Activated naive CD8-positive, alpha-beta T cell treated with anti-CD3 and anti-CD28 coated beads, Interleukin-2, amount 50 U/mL, for 16 hours (primary cell): ENCODE measurements around the gene SYT17.

Experiments
- DNase-seq: peaks from one replicate; pipeline ENCODE4 v3.0.0-alpha.2; 2020; ENCODE audit warnings: low read depth, low spot score

SYT17 gene

DNA sequence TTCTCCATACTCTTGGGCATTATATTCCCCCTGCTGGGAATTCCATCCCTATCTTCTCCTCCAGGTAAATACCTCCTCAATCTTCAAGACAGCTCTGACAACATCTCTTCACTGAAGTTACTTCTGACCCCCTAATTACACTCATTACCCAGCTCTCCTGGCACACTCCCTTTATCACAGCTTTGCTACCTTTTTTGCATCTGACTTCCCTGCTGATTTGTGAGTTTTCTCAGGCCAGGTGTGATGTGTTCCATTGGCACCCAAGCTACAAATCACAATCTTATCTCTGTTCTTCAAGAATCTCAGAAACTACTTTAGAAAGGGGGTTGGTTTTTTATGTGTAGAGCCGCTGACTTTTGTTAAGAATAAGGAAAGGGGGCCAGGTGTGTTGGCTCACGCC is 131.5 kb downstream of the SYT17 start:
- no peak for DNase-seq

DNA sequence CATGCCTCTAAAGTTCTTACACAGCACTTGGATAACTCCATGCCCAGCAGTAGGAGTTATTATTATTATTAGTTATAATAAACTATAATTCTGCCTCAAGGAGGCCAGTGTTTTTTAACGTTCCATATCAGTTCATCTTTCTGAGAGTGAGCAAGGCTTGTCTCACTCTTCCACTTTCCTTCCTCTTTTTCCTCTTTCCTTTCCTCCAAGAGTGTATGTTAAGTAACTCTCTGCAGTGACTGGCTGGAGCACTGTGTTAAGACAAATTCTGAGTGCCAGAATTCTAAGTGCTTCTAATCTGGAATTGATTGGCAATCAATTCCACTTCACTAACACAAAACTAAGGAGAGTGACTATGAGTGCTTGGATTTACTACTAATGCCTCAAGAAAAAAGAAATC is 133.9 kb downstream of the SYT17 start:
- DNase-seq = no peak

DNA sequence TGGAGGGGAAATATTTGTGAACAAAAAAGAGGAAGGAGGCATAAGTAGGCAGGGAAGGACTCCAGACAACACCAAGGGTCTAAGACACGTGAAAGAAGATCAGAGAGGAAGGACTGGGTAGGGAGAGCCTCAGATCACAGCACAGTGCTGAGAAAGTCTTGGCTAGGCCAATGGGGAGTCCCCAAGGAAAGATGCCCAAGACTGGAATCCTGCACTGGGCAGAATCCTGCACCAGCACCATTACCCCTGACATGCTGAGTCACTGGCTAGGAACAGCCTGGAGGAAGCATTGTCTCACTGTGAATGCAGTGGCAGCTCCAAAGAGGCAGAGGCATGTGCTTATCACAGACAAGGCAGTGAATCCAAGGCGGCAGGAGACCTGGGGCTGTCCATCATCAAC is 136.7 kb downstream of the SYT17 start:
- DNase-seq = no peak

DNA sequence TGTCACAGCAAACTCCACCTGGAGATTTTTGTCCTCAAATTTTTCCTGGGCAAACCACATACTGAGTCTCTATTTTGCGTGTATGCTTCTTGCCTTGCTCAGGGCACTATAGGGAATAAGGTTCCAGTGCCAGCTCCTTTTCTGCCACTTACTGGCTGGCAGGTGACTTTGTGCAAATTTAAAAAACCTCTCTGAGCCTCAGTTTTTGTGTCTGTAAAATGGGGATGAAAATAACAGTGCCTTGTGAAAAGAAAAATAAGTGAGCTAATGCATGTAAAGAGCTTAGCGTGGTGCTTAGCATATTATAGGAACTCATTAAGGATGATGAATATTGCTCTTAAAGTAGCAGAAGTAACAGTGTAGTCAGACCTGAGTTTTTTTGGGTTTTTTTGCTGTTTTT is 137.4 kb downstream of the SYT17 start:
- no peak for DNase-seq

DNA sequence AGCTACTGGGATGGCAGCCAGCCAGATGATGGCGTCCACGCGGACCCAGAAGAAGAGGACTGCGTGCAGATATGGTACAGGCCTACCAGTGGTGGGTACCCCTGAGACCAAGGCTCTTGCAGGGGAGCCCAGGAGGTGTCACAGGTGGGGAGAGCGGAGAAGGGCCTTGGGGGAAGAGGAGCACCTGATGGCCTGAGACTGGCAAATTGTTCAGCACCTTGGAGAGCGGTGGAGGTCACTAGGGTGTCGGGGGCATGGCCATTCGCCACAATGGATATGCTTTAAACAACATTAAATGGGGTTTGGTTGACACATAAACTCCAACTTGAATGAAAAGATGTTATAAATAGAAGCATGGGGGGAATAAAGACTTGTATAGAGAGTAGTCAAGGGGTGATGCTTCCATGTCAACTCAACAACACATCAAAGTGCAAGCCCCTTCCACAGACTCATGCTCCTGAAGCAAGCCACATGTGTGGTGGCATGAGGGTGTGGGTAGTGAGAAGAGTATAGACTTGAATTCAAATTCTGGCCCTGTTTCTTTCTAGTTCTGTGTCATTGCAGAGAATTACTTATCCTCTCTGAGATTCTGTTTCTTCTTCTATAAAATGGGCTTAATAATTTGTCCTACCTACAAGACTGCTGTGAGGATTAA is 139.7 kb downstream of the SYT17 start:
- DNase-seq = no peak

DNA sequence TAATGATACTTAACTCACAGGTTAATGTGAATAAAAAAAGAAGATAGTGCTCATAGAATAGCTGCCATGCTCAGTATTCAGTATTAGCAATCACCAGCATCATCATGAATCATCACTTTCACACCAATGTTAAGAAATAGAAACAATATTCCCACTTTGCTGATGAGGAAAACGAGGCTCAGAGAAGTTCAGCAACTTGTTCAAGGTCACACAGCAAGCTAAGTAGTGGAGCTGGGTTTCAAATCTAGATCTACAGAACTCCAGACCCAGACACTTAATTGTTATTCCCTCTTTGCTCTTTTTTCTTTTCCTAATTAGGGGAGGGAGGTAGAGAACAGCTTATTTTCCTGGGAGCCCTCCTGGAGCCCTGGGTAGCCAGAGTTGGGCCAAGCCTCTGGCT is 140.4 kb downstream of the SYT17 start:
- DNase-seq = no peak

DNA sequence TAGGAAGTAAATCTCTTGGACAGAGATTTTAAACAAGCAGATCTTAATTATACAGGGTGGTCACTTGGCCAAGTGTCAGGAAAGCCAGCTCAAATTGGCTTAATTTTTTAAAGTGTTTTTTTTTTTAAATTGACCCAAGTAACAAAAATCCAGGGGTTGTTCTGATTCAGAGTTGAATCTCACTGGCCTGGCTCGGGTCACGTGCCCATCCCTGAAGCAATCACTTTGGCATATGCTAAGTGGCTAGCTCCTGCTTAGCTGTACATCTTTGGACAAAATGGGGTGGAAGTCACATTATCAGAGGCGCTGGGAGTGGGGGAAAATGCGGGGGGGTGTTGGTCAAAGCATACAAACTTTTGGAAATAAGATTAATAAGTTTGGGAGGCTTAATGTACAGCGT is 141.1 kb downstream of the SYT17 start:
- DNase-seq = no peak

DNA sequence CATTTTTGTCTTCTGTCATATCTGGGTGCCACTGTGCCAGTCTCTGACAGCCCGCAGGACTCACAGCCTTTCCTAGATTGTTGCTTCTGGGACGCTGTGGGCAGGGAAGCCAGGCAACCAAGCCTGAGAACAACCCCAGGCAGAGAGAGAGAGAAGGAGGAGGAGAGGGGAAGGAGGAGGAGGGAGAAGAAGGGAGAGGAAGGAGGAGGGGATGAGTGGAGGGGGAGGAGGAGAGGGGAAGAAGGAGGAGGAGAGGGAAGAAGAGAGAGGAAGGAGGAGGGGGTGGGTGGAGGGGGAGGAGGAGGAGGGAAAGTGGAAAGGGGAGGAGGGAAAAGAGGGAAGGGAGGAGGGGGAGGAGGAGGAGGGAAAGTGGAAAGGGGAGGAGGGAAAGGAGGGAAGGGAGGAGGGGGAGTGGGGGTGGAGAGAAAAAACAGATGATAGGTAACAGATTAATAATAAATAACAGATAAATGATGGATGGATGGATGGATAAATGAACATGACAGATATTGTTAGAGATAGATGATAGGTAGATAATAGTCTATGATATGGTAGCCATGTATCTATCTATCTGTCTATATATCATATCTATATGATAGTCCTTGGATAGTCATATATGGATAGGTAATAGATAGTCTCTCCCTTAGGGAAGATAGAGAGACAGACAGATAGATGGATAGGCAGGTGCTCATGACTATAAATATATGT is 146.8 kb downstream of the SYT17 start:
- no peak for DNase-seq

DNA sequence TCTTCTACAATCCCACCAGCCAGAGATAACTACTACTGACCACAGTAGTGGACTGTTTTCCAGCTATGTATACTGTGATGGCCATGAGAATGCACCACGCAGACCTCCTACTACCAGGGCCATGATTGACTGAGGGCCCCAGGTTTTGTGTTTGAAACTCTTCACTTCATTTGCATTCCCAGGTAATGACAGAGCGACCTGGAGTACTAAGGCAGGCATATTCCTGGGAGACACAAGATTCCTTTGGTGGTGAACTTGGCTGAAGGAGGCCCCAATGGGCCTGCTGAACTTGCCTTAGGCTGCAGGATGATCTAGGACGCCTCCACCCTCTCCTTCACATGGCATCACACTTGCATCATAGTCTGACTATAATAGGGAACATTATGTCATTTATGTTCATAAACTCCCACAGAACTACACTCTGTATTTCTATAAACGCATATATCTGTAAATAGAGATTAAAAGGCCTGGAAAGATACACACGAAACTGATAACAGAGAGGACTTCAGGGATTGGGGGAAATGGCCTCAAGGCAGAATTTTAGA is 147.9 kb downstream of the SYT17 start:
- no peak for DNase-seq

DNA sequence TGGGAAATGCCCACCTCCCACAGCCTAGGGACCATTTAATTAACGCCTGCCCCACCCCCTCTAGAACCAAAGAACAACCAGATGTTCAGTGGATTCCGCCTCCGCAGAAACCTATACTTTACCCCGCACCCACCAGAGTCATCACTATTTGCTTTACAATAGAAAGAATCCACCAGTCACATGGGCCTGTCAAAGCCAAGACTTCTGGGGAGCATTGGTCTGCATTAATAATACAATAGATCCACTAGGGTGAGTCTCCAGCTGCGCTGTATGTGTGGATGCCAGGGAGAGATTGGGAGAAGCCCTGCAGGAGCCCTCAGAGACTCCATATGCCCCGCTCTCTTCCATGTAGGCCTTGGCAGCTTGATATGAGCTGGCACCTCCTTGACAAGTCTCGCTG is 148.8 kb downstream of the SYT17 start:
- DNase-seq = no peak
